ENCODE data around the gene TMEM147.

- TF ChIP-seq, protein P1, sequence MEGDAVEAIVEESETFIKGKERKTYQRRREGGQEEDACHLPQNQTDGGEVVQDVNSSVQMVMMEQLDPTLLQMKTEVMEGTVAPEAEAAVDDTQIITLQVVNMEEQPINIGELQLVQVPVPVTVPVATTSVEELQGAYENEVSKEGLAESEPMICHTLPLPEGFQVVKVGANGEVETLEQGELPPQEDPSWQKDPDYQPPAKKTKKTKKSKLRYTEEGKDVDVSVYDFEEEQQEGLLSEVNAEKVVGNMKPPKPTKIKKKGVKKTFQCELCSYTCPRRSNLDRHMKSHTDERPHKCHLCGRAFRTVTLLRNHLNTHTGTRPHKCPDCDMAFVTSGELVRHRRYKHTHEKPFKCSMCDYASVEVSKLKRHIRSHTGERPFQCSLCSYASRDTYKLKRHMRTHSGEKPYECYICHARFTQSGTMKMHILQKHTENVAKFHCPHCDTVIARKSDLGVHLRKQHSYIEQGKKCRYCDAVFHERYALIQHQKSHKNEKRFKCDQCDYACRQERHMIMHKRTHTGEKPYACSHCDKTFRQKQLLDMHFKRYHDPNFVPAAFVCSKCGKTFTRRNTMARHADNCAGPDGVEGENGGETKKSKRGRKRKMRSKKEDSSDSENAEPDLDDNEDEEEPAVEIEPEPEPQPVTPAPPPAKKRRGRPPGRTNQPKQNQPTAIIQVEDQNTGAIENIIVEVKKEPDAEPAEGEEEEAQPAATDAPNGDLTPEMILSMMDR (IDR thresholded peaks at IDR 0.05), result no peak
- TF ChIP-seq EP300 (IDR thresholded peaks at IDR 0.05), result no peak
These were observed 14.4 kb downstream of the TMEM147 start for GRCh38 chr19:35559781-35560180.

Measured in upper lobe of left lung (tissue), 4 donors.